ENCODE measurements around the gene NDUFAF5. TPM values are rescaled to one million over a fixed set of nuclear protein-coding genes. Genes with fewer than 3 reads are reported as not detected.
"Not testable (repeated sequence)": the region's sequence is repeated elsewhere in the genome, so short reads cannot be mapped to it uniquely, and the experiment has no call there.

The NDUFAF5 gene, protein sequence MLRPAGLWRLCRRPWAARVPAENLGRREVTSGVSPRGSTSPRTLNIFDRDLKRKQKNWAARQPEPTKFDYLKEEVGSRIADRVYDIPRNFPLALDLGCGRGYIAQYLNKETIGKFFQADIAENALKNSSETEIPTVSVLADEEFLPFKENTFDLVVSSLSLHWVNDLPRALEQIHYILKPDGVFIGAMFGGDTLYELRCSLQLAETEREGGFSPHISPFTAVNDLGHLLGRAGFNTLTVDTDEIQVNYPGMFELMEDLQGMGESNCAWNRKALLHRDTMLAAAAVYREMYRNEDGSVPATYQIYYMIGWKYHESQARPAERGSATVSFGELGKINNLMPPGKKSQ
- 10 to 100 TPM; 31.8 to 33.0 TPM for total RNA-seq

DNA sequence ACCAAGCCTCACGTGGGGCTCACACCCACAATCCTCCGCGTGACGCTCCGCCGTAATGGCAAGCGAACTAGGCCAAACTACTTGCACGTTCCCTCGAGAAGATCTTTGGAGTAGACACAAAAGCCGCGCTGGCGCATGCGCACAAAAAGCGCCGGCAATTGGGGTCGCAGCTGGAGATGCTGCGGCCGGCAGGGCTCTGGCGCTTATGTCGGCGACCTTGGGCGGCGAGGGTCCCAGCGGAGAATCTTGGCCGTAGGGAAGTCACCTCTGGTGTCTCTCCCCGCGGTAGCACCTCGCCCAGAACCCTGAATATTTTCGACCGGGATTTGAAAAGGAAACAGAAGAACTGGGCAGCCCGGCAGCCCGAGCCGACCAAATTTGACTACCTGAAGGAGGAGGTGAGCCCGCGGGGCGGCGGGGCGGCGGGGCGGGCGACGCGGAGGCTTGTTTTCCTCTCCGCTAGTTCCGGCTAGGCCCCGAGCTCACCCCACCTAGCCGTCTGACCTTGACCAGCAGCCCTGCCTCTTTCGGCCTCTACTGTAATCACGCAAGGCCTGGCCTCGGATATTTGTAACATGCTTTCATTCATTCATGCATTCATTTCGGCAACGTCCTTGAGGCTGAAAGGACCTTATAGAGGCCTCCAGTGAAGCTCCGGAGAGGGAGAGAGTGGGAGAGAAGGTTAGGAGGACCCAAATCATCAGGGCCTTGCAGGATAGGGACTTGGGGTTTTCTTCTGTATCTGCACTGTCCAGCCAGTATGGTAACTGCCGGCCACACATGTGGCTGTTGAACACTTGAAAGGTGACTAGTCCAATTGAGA is at the start of gene NDUFAF5, which contains the start of gene ESF1:
Gene NDUFAF5 (plus strand): TSS at position 136 of the 823 bp plus-strand sequence. CDS start 41 bp downstream, at position 177.
Gene ESF1 (minus strand): TSS at position 27 of the 823 bp plus-strand sequence. CDS start 1,779 bp downstream, outside the sequence.
- H3K27me3 ChIP-seq: no peaks in the 10 kb centered on the region
- H3K9ac ChIP-seq (ENCODE audit: low read depth in 2 of 2, low read length in 2 of 2): peak within 1 kb of the TSS; percentile 84 to 87
- peaks cover 6% of the 10 kb centered on the region for H3K4me1 ChIP-seq
- peak within 1 kb of the TSS; percentile 90 for H3K27ac ChIP-seq
- H3K4me3 ChIP-seq: peak within 1 kb of the TSS; percentile 77
- no peaks in the 10 kb centered on the region for H3K9me3 ChIP-seq
- H3K36me3 ChIP-seq: peaks cover 7% of the 10 kb centered on the region
- peak; percentile 98 for DNase-seq
- intact Hi-C loops (cut with DNase I): no loop called here
- TF ChIP-seq CTCF (IDR thresholded peaks at IDR 0.05): no peak

DNA sequence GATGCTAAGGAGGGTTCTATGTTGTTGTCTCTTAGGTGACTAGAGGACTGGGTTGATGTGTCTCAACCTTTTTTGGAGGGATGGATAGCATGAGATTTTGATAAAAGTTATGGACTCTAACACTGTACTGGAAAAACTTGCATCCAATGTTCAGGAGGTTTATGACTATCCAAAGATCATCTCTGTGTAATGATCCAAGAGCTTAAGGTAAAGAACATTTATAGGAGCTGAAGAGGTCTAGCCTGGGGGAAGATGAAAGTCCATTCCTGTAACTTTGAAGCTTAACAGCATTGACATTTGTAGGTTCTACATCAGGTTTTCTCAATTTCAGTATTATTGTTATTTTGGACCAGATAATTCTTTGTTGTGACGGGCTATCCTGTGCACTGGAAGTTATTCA is 49.0 kb upstream of the NDUFAF5 start:
- intact Hi-C loops (cut with DNase I): no loop called here
- H3K4me3 ChIP-seq: no peak overlapping the region
- H3K9me3 ChIP-seq: no peaks in the 10 kb centered on the region
- peaks cover 3% of the 10 kb centered on the region for H3K36me3 ChIP-seq
- no peak for DNase-seq
- TF ChIP-seq CTCF (IDR thresholded peaks at IDR 0.05): no peak
- no peaks in the 10 kb centered on the region for H3K4me1 ChIP-seq
- H3K9ac ChIP-seq (ENCODE audit: low read depth in 2 of 2, low read length in 2 of 2): no peak overlapping the region
- no peaks in the 10 kb centered on the region for H3K27me3 ChIP-seq
- no peak overlapping the region for H3K27ac ChIP-seq

DNA sequence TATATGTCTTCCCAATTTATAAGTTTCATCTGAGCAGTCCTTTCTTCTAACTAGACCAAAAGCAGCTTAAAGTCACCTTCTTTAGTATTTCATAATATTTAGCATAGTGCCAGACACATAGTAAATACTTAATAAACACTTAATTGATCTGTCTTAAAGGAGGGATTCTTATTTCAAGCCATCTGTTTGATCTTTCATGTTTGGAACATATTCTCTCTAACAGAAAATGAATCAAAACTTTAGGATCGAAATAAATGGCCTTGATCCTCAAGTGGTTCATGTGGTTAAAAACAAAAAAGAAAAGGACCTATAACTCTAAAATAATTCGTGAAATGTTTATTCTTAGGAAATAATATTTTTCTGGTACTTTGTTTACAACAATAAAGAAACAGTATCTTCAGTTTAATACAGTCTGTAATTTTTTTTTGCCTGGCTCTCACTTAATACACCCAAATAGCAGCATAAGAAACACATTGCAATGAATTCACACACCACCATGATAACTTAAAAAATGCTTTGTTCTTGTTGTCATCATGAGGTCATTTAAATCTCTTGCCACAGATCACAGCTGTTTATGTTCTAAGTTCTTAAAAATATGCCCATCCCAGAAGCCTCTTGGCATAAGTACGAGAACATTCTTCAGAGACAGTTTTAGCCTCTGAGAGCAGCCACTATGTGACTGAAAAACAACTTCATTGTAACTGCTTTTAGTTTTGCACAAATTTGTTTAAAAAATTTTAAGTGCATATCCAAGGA is 48.2 kb upstream of the NDUFAF5 start:
- H3K27ac ChIP-seq: no peak overlapping the region
- no peaks in the 10 kb centered on the region for H3K9me3 ChIP-seq
- H3K4me1 ChIP-seq: no peaks in the 10 kb centered on the region
- intact Hi-C loops (cut with DNase I): no loop called here
- TF ChIP-seq CTCF (IDR thresholded peaks at IDR 0.05): no peak
- H3K27me3 ChIP-seq: no peaks in the 10 kb centered on the region
- no peak overlapping the region for H3K4me3 ChIP-seq
- H3K36me3 ChIP-seq: peaks cover 3% of the 10 kb centered on the region
- no peak overlapping the region for H3K9ac ChIP-seq (ENCODE audit: low read depth in 2 of 2, low read length in 2 of 2)
- no peak for DNase-seq

DNA sequence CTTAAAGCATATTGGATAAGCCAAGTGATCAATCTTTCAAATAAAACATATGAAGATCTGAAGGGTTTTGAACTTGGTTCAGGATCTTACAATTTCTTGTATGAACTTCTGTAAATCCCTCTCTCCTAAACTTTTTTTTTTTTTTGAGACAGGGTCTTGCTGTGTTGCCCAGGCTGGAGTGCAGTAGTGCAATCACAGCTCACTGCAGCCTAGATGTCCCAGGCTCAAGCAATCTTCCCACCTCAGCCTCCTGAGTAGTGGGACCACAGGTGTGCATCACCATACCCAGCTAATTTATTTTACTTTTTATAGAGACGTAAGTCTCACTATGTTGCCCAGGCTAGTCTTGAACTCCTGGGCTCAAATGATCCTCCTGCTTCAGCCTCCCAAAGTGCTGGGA is 46.6 kb upstream of the NDUFAF5 start:
- intact Hi-C loops (cut with DNase I); H3K9ac ChIP-seq (ENCODE audit: low read depth in 2 of 2, low read length in 2 of 2); H3K27ac ChIP-seq; H3K4me1 ChIP-seq; H3K4me3 ChIP-seq; DNase-seq; H3K27me3 ChIP-seq; H3K36me3 ChIP-seq; H3K9me3 ChIP-seq: not testable (repeated sequence)

DNA sequence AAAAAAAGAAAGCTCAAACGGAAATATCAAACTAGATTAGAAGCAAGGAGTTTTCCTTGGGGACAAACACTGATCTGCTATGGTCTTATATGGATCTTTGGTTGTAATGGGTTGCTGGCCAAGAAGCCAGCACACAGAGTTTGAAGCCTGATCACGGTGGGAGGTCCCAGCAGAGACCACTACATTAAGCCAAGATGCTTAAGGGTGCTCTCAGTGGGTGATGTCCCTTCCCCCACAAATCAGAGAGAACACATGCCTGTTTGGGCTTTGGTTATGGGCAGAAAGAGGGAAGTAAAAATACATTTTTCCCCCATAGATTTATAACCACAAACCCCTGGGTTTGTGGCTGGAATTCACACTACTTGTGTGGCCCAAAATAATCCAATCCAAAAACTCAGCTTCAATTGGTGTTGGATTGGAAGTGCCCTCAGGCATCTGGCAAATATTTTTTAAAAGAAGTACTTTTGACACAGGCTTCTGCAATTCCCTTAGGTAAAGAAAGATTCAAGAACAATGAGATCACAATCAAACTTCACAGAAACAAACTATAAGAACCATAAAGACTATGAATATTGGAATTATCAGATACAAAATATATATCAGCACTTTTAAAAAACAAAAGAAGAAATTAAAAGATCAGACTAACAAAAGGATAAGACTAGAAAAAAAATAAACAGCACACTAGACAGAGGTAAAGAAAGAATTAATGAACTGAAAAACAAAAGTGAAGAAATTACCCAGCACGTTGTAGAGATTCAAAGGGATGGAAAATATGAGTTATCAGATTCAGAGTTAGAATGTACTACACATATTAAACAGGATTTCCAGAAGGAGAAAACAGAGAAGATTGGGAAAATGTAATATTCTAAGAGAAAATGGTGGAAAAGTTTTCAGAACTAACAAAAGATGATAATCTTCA is 44.8 kb upstream of the NDUFAF5 start:
- intact Hi-C loops (cut with DNase I): no loop called here
- no peaks in the 10 kb centered on the region for H3K9me3 ChIP-seq

More for the DNA sequence above, 44.8 kb upstream of the NDUFAF5 start:
- no peak overlapping the region for H3K4me3 ChIP-seq
- H3K27ac ChIP-seq: no peak overlapping the region
- no peaks in the 10 kb centered on the region for H3K27me3 ChIP-seq
- H3K4me1 ChIP-seq: no peaks in the 10 kb centered on the region
- no peak overlapping the region for H3K9ac ChIP-seq (ENCODE audit: low read depth in 2 of 2, low read length in 2 of 2)
- H3K36me3 ChIP-seq: no peaks in the 10 kb centered on the region
- TF ChIP-seq CTCF (IDR thresholded peaks at IDR 0.05): no peak
- DNase-seq: no peak

Measured in colonic mucosa (tissue), 4 donors.